HG03139 (cell line): ENCODE results near the gene ATG10.
"Not testable (repeated sequence)": the region's sequence is repeated elsewhere in the genome, so short reads cannot be mapped to it uniquely, and the experiment has no call there.

ENCODE experiments used
- ATAC-seq: cut with Tn5 transposase; IDR thresholded peaks from one replicate; pipeline ENCODE4 v1.9.1; 2021; ENCODE audit not compliant: unreplicated experiment

The ATG10 gene

GRCh38 chr5:82218374-82219156 lies 246.7 kb downstream of the ATG10 start:
- no peak for ATAC-seq

GRCh38 chr5:82221020-82221419 lies 249.2 kb downstream of the ATG10 start:
- no peak for ATAC-seq

GRCh38 chr5:82222597-82223574 lies 251.1 kb downstream of the ATG10 start:
- ATAC-seq: no peak

- ATAC-seq: peak; percentile 91
Observed at GRCh38 chr5:82225525-82226172, 253.8 kb downstream of the ATG10 start.

GRCh38 chr5:82234885-82235284 lies 263.1 kb downstream of the ATG10 start:
- ATAC-seq: no peak

GRCh38 chr5:82244151-82244550 lies 272.3 kb downstream of the ATG10 start:
- ATAC-seq: no peak

GRCh38 chr5:82244854-82245635 lies 273.2 kb downstream of the ATG10 start:
- no peak for ATAC-seq

GRCh38 chr5:82246960-82247574 lies 275.2 kb downstream of the ATG10 start:
- no peak for ATAC-seq

- no peak for ATAC-seq
Observed at GRCh38 chr5:82252744-82253143, 280.9 kb downstream of the ATG10 start.

GRCh38 chr5:82255844-82256243 lies 284.0 kb downstream of the ATG10 start:
- ATAC-seq: no peak

- no peak for ATAC-seq
Observed at GRCh38 chr5:82257247-82257646, 285.4 kb downstream of the ATG10 start.

GRCh38 chr5:82257729-82258128 lies 285.9 kb downstream of the ATG10 start:
- no peak for ATAC-seq

- no peak for ATAC-seq
Observed at GRCh38 chr5:82259172-82259800, 287.5 kb downstream of the ATG10 start.

- no peak for ATAC-seq
Observed at GRCh38 chr5:82265047-82265446, 293.2 kb downstream of the ATG10 start.

- not testable (repeated sequence) for ATAC-seq
Observed at GRCh38 chr5:82267297-82267933, 295.6 kb downstream of the ATG10 start.

- not testable (repeated sequence) for ATAC-seq
Observed at GRCh38 chr5:82269363-82269762, 297.5 kb downstream of the ATG10 start.

GRCh38 chr5:82272571-82273356 lies 300.9 kb downstream of the ATG10 start:
- not testable (repeated sequence) for ATAC-seq

GRCh38 chr5:82273426-82273825 lies 301.6 kb downstream of the ATG10 start:
- ATAC-seq: not testable (repeated sequence)
